NT2/D1 (cell line): ENCODE results near the gene RNF214.

ENCODE experiments used
- DNase-seq: peaks from one replicate; pipeline ENCODE4 v3.0.0-alpha.2; 2011; ENCODE audit warnings: low read depth, low spot score
- H3K27me3 ChIP-seq: 2 replicates; pipeline ENCODE4 v1.6.0; 2011; ENCODE audit warnings: mild to moderate bottlenecking; ENCODE audit not compliant: insufficient read length, insufficient read depth
- H3K36me3 ChIP-seq: 2 replicates; pipeline ENCODE4 v1.6.1; 2011; ENCODE audit warnings: mild to moderate bottlenecking, low read length, mixed read lengths; ENCODE audit not compliant: insufficient read depth, insufficient read length
- H3K4me1 ChIP-seq: 2 replicates; pipeline ENCODE4 v1.5.1; 2011; ENCODE audit not compliant: insufficient read depth, insufficient read length
- H3K4me3 ChIP-seq: 2 replicates; pipeline ENCODE4 v1.5.1; 2011; ENCODE audit warnings: low read depth; ENCODE audit not compliant: insufficient read length
- H3K9ac ChIP-seq: 2 replicates; pipeline ENCODE4 v1.6.0; 2011; ENCODE audit warnings: low read depth; ENCODE audit not compliant: insufficient read length
- H3K9me3 ChIP-seq: 2 replicates; pipeline ENCODE4 v1.5.1; 2011; ENCODE audit warnings: mild to moderate bottlenecking, low read length; ENCODE audit not compliant: insufficient read depth
- SUZ12 ChIP-seq: IDR thresholded peaks from 2 replicates; pipeline ENCODE4 v1.6.1; 2011; ENCODE audit not compliant: insufficient read length, insufficient read depth; ENCODE audit errors: extremely low read depth
- YY1 ChIP-seq: IDR thresholded peaks from 2 replicates; pipeline ENCODE4 v1.6.1; 2011; ENCODE audit not compliant: insufficient read length, insufficient read depth
- ZNF274 ChIP-seq: IDR thresholded peaks from 2 replicates; pipeline ENCODE4 v1.6.1; 2011; ENCODE audit warnings: mild to moderate bottlenecking, low read depth, low read length

RNF214 gene

GRCh38 chr11:117328375-117329010 is 96.0 kb downstream of the RNF214 start:
- Histone ChIP-seq H3K9me3 (no peaks in the 10 kb centered on the region), H3K4me3 (peak overlapping the region; percentile 72), H3K9ac (peak overlapping the region; percentile 81), H3K36me3 (peaks cover 4% of the 10 kb centered on the region), H3K4me1 (peaks cover 2% of the 10 kb centered on the region), H3K27me3 (no peaks in the 10 kb centered on the region)
- DNase-seq: no peak
- TF ChIP-seq ZNF274: no peak
- TF ChIP-seq SUZ12: no peak
- no peak for TF ChIP-seq YY1

- no peak for DNase-seq
- no peaks in the 10 kb centered on the region for H3K27me3 ChIP-seq
- no peak overlapping the region for H3K4me3 ChIP-seq
- peaks cover 2% of the 10 kb centered on the region for H3K4me1 ChIP-seq
- TF ChIP-seq SUZ12: no peak
- TF ChIP-seq YY1: no peak
- no peak for TF ChIP-seq ZNF274
- H3K9me3 ChIP-seq: no peaks in the 10 kb centered on the region
- H3K36me3 ChIP-seq: peaks cover 38% of the 10 kb centered on the region
- no peak overlapping the region for H3K9ac ChIP-seq
Measured at GRCh38 chr11:117332843-117333242, 100.4 kb downstream of the RNF214 start.

- Histone ChIP-seq H3K36me3 (peaks cover 46% of the 10 kb centered on the region), H3K9ac (no peak overlapping the region), H3K27me3 (no peaks in the 10 kb centered on the region), H3K4me1 (no peaks in the 10 kb centered on the region), H3K9me3 (no peaks in the 10 kb centered on the region), H3K4me3 (no peak overlapping the region)
- TF ChIP-seq YY1: no peak
- no peak for TF ChIP-seq SUZ12
- no peak for TF ChIP-seq ZNF274
- no peak for DNase-seq
Measured at GRCh38 chr11:117333917-117334316, 101.4 kb downstream of the RNF214 start.

- no peak for TF ChIP-seq SUZ12
- TF ChIP-seq ZNF274: no peak
- TF ChIP-seq YY1: no peak
- H3K9me3 ChIP-seq: no peaks in the 10 kb centered on the region
Measured at GRCh38 chr11:117334896-117335295, 102.4 kb downstream of the RNF214 start.

GRCh38 chr11:117335399-117335798 is 102.9 kb downstream of the RNF214 start:
- H3K36me3 ChIP-seq: peaks cover 57% of the 10 kb centered on the region
- no peak overlapping the region for H3K9ac ChIP-seq
- no peaks in the 10 kb centered on the region for H3K27me3 ChIP-seq
- no peaks in the 10 kb centered on the region for H3K4me1 ChIP-seq
- no peak for TF ChIP-seq SUZ12
- TF ChIP-seq YY1: no peak
- TF ChIP-seq ZNF274: no peak
- no peak overlapping the region for H3K4me3 ChIP-seq
- no peaks in the 10 kb centered on the region for H3K9me3 ChIP-seq
- no peak for DNase-seq

More at GRCh38 chr11:117334896-117335295, 102.4 kb downstream of the RNF214 start:
- DNase-seq: no peak
- H3K36me3 ChIP-seq: peaks cover 52% of the 10 kb centered on the region
- H3K27me3 ChIP-seq: no peaks in the 10 kb centered on the region
- no peak overlapping the region for H3K4me3 ChIP-seq
- no peaks in the 10 kb centered on the region for H3K4me1 ChIP-seq
- H3K9ac ChIP-seq: no peak overlapping the region
